PC-9 (cell line): ENCODE measurements around the gene SERPIND1. TPM values are rescaled to one million over a fixed set of nuclear protein-coding genes. Genes with fewer than 3 reads are reported as not detected.

ENCODE experiments used
- BruUV-seq: library from RNA; stranded (reverse); fragments of 400-500 nt; replicated peaks from 2 replicates; lab custom pipeline; 2021; lab: Mats Ljungman, UMichigan
- CTCF ChIA-PET: fragments of 300-600 bp; sonication (Branson Sonifier 250); formaldehyde crosslinking; loops from one replicate; lab custom pipeline; 2022; ENCODE audit warnings: antibody characterized with exemption; lab: Charles Lee
- POLR2A ChIA-PET: fragments of 300-600 bp; sonication (Branson Sonifier 250); formaldehyde crosslinking; loops from one replicate; lab custom pipeline; 2022; ENCODE audit warnings: antibody characterized with exemption; ENCODE audit not compliant: unreplicated experiment; lab: Charles Lee
- DNase-seq, 2 experiments: peaks; one replicate each; pipeline versions ENCODE4 v3.0.0 to v3.0.0-alpha.2; 2015 to 2022; ENCODE audit warnings: mixed read lengths in 1 of 2
- H2AFZ ChIP-seq: fragments of 200-600 bp; sonication (generic); 2 replicates; pipeline ENCODE4 v1.8.1; 2017; ENCODE audit warnings: antibody characterized with exemption
- H3F3A ChIP-seq: fragments of 200-600 bp; sonication (generic); 2 replicates; pipeline ENCODE4 v1.8.1; 2017; ENCODE audit warnings: antibody characterized with exemption, mild to moderate bottlenecking, low read depth; ENCODE audit not compliant: insufficient read depth
- H3K27ac ChIP-seq: fragments of 200-600 bp; sonication (generic); 2 replicates; pipeline ENCODE4 v1.6.1; 2016; ENCODE audit warnings: mixed run types
- H3K27me3 ChIP-seq: fragments of 200-600 bp; sonication (generic); 2 replicates; pipeline ENCODE4 v1.6.1; 2016; ENCODE audit warnings: low read depth, mixed run types; ENCODE audit not compliant: insufficient read depth
- H3K36me3 ChIP-seq: fragments of 200-600 bp; sonication (generic); 2 replicates; pipeline ENCODE4 v1.6.1; 2016; ENCODE audit warnings: low read depth, mixed run types
- H3K4me1 ChIP-seq: fragments of 200-600 bp; sonication (generic); replicated peaks from 2 replicates; pipeline ENCODE4 v1.6.1; 2016; ENCODE audit warnings: mixed run types; ENCODE audit not compliant: insufficient read depth
- H3K4me2 ChIP-seq: fragments of 200-600 bp; sonication (generic); 2 replicates; pipeline ENCODE4 v1.6.1; 2017; ENCODE audit warnings: mixed run types
- H3K4me3 ChIP-seq: fragments of 200-600 bp; sonication (generic); 2 replicates; pipeline ENCODE4 v1.6.1; 2016; ENCODE audit warnings: mixed run types
- H3K79me2 ChIP-seq: fragments of 200-600 bp; sonication (generic); 2 replicates; pipeline ENCODE4 v1.6.1; 2017; ENCODE audit warnings: low read depth, mixed run types
- H3K9me2 ChIP-seq: fragments of 200-600 bp; sonication (generic); 2 replicates; pipeline ENCODE4 v1.8.1; 2017; ENCODE audit warnings: mild to moderate bottlenecking; ENCODE audit not compliant: insufficient read depth
- H3K9me3 ChIP-seq: fragments of 200-600 bp; sonication (generic); 2 replicates; pipeline ENCODE4 v1.8.1; 2016; ENCODE audit warnings: low read depth; ENCODE audit not compliant: insufficient read depth
- H4K20me1 ChIP-seq: fragments of 200-600 bp; sonication (generic); 2 replicates; pipeline ENCODE4 v1.8.1; 2017; ENCODE audit not compliant: insufficient read depth
- CTCF ChIP-seq: fragments of 200-600 bp; sonication (generic); conservative IDR thresholded peaks from 2 replicates; pipeline ENCODE4 v1.6.1; 2017; ENCODE audit warnings: mixed run types, antibody characterized with exemption, mild to moderate bottlenecking, moderate library complexity
- EZH2 ChIP-seq: fragments of 200-600 bp; sonication (generic); IDR thresholded peaks from 2 replicates; pipeline ENCODE4 v1.8.0; 2017; ENCODE audit warnings: antibody characterized with exemption, low read depth
- intact Hi-C: fragments of 100-400 bp; cut with micrococcal nuclease; formaldehyde crosslinking; loops from one replicate; pipeline ENCODE4 v1.10.0; 2022; ENCODE audit not compliant: unreplicated experiment
- total RNA-seq: library from RNA; stranded (reverse); gene quantifications from 2 replicates; pipeline ENCODE4 v1.2.3, GENCODE V29; 2021

The SERPIND1 gene
- total RNA-seq, 1 experiment from 2014 or later, result not detected

- H3K79me2 ChIP-seq, result no peaks in the 10 kb centered on the region
- ChIA-PET CTCF (no interaction called here), POLR2A (no interaction called here)
- H3K4me2 ChIP-seq, result no peak overlapping the region
- no peak overlapping the region for H2AFZ ChIP-seq
- H3K4me3 ChIP-seq, result no peak overlapping the region
- intact Hi-C loops, result no loop called here
- no peaks in the 10 kb centered on the region for H3K4me1 ChIP-seq
- BruUV-seq, result no TSS peak
- H3K27ac ChIP-seq, result no peak overlapping the region
- no peaks in the 10 kb centered on the region for H4K20me1 ChIP-seq
- H3K9me2 ChIP-seq, result no peaks in the 10 kb centered on the region
- TF ChIP-seq CTCF (no peak), EZH2 (no peak)
- no peaks in the 10 kb centered on the region for H3F3A ChIP-seq
- no peak for DNase-seq
- no peaks in the 10 kb centered on the region for H3K9me3 ChIP-seq
- H3K36me3 ChIP-seq, result no peaks in the 10 kb centered on the region
- H3K27me3 ChIP-seq, result no peaks in the 10 kb centered on the region
These were observed 26.7 kb upstream of the SERPIND1 start for GRCh38 chr22:20747223-20747622.

- Histone ChIP-seq H3F3A (no peaks in the 10 kb centered on the region), H3K4me2 (no peak overlapping the region), H3K9me2 (no peaks in the 10 kb centered on the region), H3K36me3 (no peaks in the 10 kb centered on the region), H3K27me3 (no peaks in the 10 kb centered on the region), H3K27ac (no peak overlapping the region), H3K9me3 (no peaks in the 10 kb centered on the region), H3K4me1 (no peaks in the 10 kb centered on the region), H3K79me2 (no peaks in the 10 kb centered on the region), H4K20me1 (no peaks in the 10 kb centered on the region), H3K4me3 (no peak overlapping the region), H2AFZ (no peak overlapping the region)
- POLR2A ChIA-PET, result no interaction called here
- CTCF ChIA-PET, result no interaction called here
- intact Hi-C loops, result no loop called here
- no TSS peak for BruUV-seq
- TF ChIP-seq CTCF (no peak), EZH2 (no peak)
- no peak for DNase-seq
These were observed 25.8 kb upstream of the SERPIND1 start for GRCh38 chr22:20748082-20748481.

DNA sequence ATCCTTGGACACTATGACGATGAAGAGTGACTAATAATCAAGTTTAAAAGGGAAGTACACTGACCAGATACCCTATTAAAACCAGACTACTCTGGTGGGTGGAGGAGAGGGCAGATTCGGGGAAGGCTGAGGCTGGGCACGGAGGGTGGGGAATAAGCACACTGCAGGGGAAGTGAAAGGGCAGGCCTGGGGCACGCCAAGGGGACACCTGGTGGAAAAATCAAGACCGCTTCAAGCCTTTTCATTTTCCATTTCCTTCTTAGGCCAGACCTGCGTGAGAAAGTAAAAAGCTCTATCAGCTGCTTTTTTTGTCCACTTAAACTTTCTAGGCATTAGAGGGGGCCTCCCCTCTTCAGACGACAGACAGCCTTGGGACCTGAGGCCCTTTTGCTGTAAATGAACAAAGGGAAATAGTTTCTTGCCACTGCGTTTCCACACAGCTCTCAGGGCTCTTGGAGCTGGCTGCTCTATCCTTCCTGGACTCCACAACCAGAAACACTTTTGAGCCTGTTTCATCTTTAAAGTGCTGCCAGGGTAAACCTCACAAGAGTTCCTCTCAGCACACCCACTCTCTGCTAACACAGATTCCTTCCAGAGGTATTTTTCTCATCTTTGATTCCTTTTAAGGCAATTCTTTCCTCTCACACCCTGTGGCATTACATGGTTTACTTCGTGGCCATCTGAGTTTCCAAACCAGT lies 25.0 kb upstream of the SERPIND1 start:
- H3K36me3 ChIP-seq, result no peaks in the 10 kb centered on the region
- ChIA-PET CTCF (no interaction called here), POLR2A (no interaction called here)
- no peaks in the 10 kb centered on the region for H3K9me2 ChIP-seq
- intact Hi-C loops, result no loop called here
- no peak for TF ChIP-seq CTCF
- no peak for TF ChIP-seq EZH2
- no peak overlapping the region for H3K4me2 ChIP-seq
- BruUV-seq, result no TSS peak
- H2AFZ ChIP-seq, result no peak overlapping the region
- no peaks in the 10 kb centered on the region for H3K79me2 ChIP-seq
- no peaks in the 10 kb centered on the region for H3K27me3 ChIP-seq
- H3K4me3 ChIP-seq, result no peak overlapping the region
- H4K20me1 ChIP-seq, result no peaks in the 10 kb centered on the region
- no peaks in the 10 kb centered on the region for H3K4me1 ChIP-seq
- H3K9me3 ChIP-seq, result no peaks in the 10 kb centered on the region
- DNase-seq, result no peak
- H3K27ac ChIP-seq, result no peak overlapping the region
- no peaks in the 10 kb centered on the region for H3F3A ChIP-seq
